ENCODE measurements around the gene SLC22A16. TPM values are rescaled to one million over a fixed set of nuclear protein-coding genes. Genes with fewer than 3 reads are reported as not detected.

Gene SLC22A16
- total RNA-seq, 1 experiment from 2014 or later: not detected

- CTCF ChIA-PET: interaction anchor here (1.8 kb wide), 1 partner anchor 32 kb away, joined by 5 read pairs; no protein-coding TSS in a partner anchor
- DNase-seq (ENCODE audit: unreplicated experiment): no peak
- H3K36me3 Mint-ChIP-seq (ENCODE audit: insufficient read depth, unreplicated experiment): peaks cover 5% of the 10 kb centered on the region
- no peak overlapping the region for H3K27ac Mint-ChIP-seq (ENCODE audit: low read depth, unreplicated experiment)
- H3K27me3 Mint-ChIP-seq (ENCODE audit: insufficient read depth, unreplicated experiment): peaks cover 81% of the 10 kb centered on the region
- H3K9me3 Mint-ChIP-seq (ENCODE audit: unreplicated experiment): no peaks in the 10 kb centered on the region
- no peak for TF ChIP-seq CTCF (IDR thresholded peaks at IDR 0.05; ENCODE audit: unreplicated experiment)
- no peaks in the 10 kb centered on the region for H3K4me1 Mint-ChIP-seq (ENCODE audit: insufficient read depth, unreplicated experiment)
- no peak overlapping the region for H3K4me3 Mint-ChIP-seq (ENCODE audit: unreplicated experiment)
- intact Hi-C loops (cut with micrococcal nuclease): no loop called here
- POLR2A ChIA-PET: no interaction called here
- BruUV-seq (replicated peaks): no TSS peak
These were observed 54.0 kb downstream of the SLC22A16 start for GRCh38 chr6:110422444-110422822.

- intact Hi-C loops (cut with micrococcal nuclease): no loop called here
- no peak overlapping the region for H3K27ac Mint-ChIP-seq (ENCODE audit: low read depth, unreplicated experiment)
- peaks cover 80% of the 10 kb centered on the region for H3K27me3 Mint-ChIP-seq (ENCODE audit: insufficient read depth, unreplicated experiment)
- H3K9me3 Mint-ChIP-seq (ENCODE audit: unreplicated experiment): no peaks in the 10 kb centered on the region
- H3K4me3 Mint-ChIP-seq (ENCODE audit: unreplicated experiment): no peak overlapping the region
- DNase-seq (ENCODE audit: unreplicated experiment): no peak
- H3K4me1 Mint-ChIP-seq (ENCODE audit: insufficient read depth, unreplicated experiment): no peaks in the 10 kb centered on the region
- ChIA-PET CTCF (interaction anchor here (1.8 kb wide), 1 partner anchor 31 kb away, joined by 5 read pairs; no protein-coding TSS in a partner anchor), POLR2A (no interaction called here)
- no TSS peak for BruUV-seq (replicated peaks)
- H3K36me3 Mint-ChIP-seq (ENCODE audit: insufficient read depth, unreplicated experiment): peaks cover 5% of the 10 kb centered on the region
- no peak for TF ChIP-seq CTCF (IDR thresholded peaks at IDR 0.05; ENCODE audit: unreplicated experiment)
These were observed 54.5 kb downstream of the SLC22A16 start for GRCh38 chr6:110421749-110422443.

- no peak for TF ChIP-seq CTCF (IDR thresholded peaks at IDR 0.05; ENCODE audit: unreplicated experiment)
- Mint-ChIP-seq H3K36me3 (ENCODE audit: insufficient read depth, unreplicated experiment) (peaks cover 4% of the 10 kb centered on the region), H3K9me3 (ENCODE audit: unreplicated experiment) (no peaks in the 10 kb centered on the region), H3K4me3 (ENCODE audit: unreplicated experiment) (no peak overlapping the region), H3K27ac (ENCODE audit: low read depth, unreplicated experiment) (no peak overlapping the region), H3K27me3 (ENCODE audit: insufficient read depth, unreplicated experiment) (peaks cover 53% of the 10 kb centered on the region), H3K4me1 (ENCODE audit: insufficient read depth, unreplicated experiment) (peaks cover 7% of the 10 kb centered on the region)
- no TSS peak for BruUV-seq (replicated peaks)
- intact Hi-C loops (cut with micrococcal nuclease): no loop called here
- DNase-seq (ENCODE audit: unreplicated experiment): no peak
- POLR2A ChIA-PET: no interaction called here
- CTCF ChIA-PET: interaction anchor here (0.6 to 1.6 kb wide), 3 partner anchors 11 to 29 kb away, joined by 3 to 4 read pairs (median 3); no protein-coding TSS in a partner anchor
These were observed 57.2 kb downstream of the SLC22A16 start for GRCh38 chr6:110419028-110419739.

GRCh38 chr6:110418594-110418993, 57.8 kb downstream of the SLC22A16 start:
- Mint-ChIP-seq H3K27me3 (ENCODE audit: insufficient read depth, unreplicated experiment) (peaks cover 47% of the 10 kb centered on the region), H3K36me3 (ENCODE audit: insufficient read depth, unreplicated experiment) (no peaks in the 10 kb centered on the region), H3K4me1 (ENCODE audit: insufficient read depth, unreplicated experiment) (peaks cover 7% of the 10 kb centered on the region), H3K27ac (ENCODE audit: low read depth, unreplicated experiment) (no peak overlapping the region), H3K4me3 (ENCODE audit: unreplicated experiment) (no peak overlapping the region), H3K9me3 (ENCODE audit: unreplicated experiment) (no peaks in the 10 kb centered on the region)
- CTCF ChIA-PET: interaction anchor here (0.6 to 1.6 kb wide), 4 partner anchors 11 to 856 kb away, joined by 3 to 4 read pairs (median 3); no protein-coding TSS in a partner anchor
- TF ChIP-seq CTCF (IDR thresholded peaks at IDR 0.05; ENCODE audit: unreplicated experiment): no peak
- no peak for DNase-seq (ENCODE audit: unreplicated experiment)
- intact Hi-C loops (cut with micrococcal nuclease): no loop called here
- no TSS peak for BruUV-seq (replicated peaks)
- POLR2A ChIA-PET: no interaction called here

Data from MCF 10A (cell line).